NCI-H1417 (cell line): ENCODE measurements around the gene ZNF644.
"Not testable (repeated sequence)": the region's sequence is repeated elsewhere in the genome, so short reads cannot be mapped to it uniquely, and the experiment has no call there.

Experiments
- DNase-seq, 3 experiments: peaks; one replicate each; lab custom pipeline; 2025; lab: John Stamatoyannopoulos, UW

ZNF644 gene

DNA sequence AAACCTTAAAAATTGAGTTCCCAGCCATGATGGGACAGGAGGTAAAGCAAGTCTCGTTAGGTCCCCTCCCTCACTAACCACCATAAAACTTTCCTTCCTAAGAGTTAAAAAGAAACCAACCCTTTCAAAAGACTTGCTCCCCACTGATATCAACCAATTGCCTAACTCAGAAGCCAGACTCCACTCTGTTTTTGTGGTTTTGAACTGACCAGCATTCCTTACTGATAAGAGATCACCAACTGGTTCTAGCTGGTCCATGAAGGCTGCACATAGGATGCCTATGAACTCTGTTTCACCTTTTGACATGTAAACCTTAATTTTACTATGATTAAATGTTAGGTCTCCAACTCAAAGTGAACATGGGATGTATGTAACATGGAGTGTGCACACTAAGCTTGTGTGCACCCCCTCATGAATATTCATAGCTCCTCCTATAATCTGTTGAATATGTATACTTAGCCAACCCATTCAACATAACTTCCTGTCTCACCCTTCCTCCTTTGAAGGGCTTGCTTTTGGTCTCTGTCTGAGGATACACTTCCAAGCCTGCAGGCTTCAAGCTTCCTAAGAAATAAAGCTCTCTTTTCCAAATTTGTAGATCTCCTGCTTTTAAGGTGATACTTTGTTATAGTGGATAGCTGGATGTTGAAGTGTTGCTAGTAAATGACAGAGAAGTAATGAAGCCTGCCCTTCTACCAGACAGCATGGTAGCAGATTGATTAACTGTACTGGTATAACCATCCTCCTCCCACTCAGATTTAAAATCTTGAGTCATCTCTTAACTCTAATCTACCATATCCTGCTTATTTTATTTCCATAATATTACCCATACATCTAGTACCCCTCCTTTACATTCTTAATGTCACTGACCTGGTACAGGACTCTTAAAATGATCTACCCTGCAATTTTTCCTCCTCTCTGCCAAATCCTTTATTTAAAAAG is 95.6 kb downstream of the ZNF644 start:
- no peak for DNase-seq

DNA sequence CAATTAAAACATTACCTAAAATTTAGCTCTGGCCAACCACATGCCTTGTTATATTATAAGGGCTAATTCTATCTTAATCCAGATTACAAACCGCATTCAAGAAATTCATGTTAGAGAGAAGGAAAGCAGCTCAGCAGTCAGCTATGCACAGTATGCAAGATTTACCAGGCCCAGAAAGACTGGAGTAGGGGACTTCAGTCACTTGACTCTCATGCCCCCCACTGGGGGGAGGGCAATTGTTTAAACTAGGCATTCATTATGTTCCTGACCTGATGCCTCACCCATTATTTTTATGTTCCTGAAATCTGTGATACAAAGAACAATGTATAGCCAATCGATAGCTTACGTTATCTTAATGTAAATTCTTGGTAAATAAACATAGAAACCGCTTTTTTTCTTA is 96.9 kb downstream of the ZNF644 start:
- peak in 1 of 3 experiments; percentile 18 for DNase-seq

DNA sequence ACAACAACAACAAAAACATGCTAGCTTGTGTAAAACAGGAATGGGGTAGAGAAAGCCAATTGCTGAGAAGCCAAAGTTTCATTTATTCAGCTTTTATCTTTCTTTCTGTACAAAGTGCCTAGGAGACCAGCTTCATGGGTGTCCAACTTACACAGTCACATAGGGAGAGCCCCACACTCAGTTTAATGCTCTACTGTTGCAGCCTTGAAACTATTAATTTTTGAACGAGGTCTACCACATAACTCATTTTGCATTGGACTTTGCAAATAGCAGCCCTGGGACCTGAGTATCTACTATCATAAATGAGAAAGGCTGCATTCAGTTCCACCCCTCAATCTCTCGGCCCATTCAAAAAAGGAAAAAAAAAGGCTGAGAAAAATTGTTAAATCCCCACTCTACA is 98.8 kb downstream of the ZNF644 start:
- DNase-seq = no peak

DNA sequence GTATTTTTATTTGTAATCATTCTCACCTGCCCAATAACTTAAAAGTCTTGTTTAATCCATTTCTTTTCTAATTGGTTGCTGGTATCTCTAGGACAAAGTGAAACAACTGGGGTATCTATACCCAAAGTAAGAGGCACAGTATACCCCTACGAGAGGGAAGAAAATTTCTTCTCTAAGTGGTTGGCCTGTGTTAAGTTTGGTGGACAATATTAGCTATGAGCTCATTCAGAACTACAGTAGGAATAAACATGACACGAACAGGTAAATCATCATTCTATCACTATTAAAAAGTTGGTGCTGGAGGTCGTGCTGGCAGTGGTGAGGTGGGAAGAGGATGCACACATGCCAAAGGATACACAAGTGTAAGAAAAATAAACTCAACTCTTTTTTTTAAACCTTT is 99.6 kb downstream of the ZNF644 start:
- no peak for DNase-seq

DNA sequence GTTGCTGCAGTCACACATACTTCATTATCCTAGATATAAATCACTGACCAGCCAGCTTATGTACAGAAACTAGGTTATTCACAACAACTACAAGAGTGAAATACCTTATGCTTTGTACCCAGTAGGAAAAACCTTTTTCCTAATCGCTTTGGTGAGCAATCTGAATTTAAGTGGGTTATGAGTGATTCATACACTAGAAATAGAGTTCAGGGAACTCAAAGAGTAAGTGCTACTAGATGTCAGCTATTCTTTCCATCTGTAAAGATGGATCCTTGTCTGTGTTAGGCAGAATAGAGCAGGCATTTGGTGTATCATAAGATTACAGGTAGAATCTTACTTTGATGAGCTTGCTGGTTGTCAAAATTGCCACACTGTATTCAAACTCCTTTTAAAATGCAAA is 101.9 kb downstream of the ZNF644 start:
- DNase-seq = no peak

DNA sequence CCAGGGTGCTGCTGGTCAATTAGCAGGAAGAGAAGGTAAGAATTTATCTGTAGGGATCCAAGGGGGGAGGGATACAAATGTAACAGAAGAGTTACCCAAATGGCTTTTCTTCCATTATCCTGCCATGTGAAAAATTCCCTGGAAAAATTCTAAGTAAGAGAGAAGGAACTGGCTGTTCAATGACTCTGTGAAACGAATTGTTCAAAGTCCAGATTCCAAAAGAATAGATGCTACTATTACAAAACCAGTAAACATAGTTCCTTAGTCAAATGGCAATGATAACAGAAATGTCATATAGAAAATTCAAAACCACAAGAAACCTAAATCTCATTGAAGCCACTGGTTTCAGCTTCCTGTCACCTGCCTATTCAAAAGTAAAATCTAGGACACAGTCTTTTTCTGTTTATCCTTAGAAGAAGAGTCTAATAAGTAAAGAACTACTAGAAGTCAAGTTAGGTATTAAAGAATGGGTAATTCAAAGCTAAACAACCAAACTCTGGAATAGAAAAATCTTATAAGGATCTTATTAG is 102.6 kb downstream of the ZNF644 start:
- DNase-seq = no peak

DNA sequence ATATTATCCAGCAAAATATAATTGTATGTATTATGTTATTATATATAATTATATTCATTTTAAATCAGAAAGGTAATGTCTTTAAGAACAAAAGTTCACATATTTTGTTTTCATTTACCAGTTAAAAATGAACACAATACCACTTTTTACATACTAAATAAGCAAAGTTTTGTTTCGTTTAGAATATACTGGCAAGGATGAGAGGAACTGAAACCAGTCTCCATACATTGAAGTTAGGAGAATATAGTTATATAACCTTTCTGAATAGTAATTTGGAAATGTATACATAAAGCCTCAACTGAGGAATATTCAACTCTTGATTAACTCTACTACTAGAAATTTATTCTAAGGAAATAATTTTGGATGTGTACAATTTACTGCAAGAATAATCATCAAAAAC is 110.5 kb downstream of the ZNF644 start:
- no peak for DNase-seq

DNA sequence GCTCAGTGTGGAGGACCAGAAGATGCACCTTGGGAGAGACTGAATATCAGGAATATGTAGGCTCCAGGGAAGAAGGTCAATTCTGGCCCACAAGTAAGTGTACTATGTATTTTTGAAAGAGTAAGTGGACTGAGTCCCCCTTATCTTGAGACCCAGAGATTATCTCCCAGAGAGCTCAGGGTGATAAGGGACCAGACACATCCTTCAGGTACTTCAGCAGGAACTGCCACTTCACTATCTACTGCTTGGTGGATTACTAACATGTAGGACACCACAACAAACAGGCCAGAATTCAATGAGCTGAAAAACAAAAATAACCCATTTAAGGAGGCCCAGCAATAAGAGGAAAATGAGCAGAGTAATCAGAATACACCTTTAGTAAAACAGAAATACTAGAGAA is 119.2 kb downstream of the ZNF644 start:
- no peak for DNase-seq

DNA sequence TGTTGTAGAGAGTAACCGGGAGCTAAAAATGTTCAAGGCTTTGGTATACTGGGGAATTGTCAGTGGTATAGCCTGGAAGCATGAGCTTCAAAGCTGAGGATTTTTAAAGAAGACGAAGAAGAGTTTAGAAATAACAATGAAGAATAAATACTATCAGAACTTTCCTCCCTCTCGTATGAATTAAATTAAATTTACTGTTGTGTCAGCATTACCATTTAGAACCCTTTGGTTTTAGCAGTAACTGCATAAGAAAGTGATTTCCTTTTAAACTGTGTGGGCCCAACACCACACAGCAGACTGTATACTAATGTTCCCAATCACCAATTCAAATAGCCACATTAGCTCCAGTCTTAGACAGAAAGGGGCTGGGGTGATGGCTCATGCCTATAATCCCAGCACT is 122.6 kb downstream of the ZNF644 start:
- DNase-seq = no peak

DNA sequence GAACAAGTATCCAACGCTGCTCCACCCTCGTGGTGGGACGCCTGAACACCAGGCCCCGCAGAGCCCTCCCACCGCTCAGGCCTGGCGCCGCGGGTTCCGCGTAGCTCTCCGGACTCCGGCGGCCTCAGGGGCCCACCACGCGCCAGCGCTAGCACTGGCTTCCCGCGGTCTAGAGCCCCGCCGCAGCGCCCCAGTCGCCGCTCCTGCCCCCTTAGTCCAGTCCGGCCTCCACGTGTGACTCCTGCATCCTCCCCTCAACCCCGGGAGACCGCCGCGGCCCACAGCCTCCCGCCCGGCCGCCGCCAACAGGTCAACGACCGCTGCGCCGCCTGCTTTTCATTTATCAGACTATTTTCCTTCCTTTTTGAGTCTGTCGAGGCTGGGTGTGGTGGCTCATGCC is 128.2 kb downstream of the ZNF644 start:
- not testable (repeated sequence) for DNase-seq

DNA sequence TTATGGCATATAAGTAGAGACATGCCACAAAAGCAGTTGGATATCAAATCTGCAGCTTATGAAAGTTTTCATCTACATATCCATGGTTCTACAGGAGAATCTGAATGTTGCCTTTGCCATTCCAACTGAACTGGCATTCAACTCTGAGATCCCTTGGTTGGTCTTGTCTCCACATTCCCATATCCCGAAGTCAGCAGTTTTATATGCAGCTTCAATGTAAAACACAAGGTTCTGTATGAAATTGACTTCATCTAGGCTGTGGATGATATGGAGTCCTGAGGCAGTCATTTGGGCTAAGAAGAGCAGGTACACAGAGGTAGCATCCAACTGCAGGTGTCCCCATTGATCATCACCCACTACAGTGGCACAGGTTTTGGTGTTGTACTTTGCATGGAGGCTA is 129.0 kb downstream of the ZNF644 start:
- DNase-seq = not testable (repeated sequence)

DNA sequence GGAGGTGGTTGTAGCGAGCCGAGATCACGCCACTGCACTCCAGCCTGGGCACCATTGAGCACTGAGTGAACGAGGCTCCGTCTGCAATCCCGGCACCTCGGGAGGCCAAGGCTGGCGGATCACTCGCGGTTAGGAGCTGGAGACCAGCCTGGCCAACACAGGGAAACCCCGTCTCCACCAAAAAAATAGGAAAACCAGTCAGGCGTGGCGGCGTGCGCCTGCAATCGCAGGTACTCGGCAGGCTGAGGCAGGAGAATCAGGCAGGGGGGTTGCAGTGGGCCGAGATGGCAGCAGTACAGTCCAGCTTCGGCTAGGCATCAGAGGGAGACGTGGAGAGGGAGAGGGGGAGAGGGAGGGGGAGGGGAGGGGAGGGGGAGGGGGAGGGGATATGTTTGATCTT is 129.6 kb downstream of the ZNF644 start:
- not testable (repeated sequence) for DNase-seq

DNA sequence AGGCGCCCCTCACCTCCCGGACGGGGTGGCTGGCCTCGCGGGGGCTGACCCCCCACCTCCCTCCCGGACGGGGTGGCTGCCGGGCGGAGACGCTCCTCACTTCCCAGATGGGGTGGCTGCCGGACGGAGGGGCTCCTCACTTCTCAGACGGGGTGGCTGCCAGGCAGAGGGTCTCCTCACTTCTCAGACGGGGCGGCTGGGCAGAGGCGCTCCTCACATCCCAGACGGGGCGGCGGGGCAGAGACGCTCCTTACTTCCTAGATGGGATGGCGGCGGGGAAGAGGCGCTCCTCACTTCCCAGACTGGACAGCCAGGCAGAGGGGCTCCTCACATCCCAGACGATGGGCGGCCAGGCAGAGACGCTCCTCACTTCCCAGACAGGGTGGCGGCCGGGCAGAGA is 130.1 kb downstream of the ZNF644 start:
- DNase-seq = not testable (repeated sequence)

DNA sequence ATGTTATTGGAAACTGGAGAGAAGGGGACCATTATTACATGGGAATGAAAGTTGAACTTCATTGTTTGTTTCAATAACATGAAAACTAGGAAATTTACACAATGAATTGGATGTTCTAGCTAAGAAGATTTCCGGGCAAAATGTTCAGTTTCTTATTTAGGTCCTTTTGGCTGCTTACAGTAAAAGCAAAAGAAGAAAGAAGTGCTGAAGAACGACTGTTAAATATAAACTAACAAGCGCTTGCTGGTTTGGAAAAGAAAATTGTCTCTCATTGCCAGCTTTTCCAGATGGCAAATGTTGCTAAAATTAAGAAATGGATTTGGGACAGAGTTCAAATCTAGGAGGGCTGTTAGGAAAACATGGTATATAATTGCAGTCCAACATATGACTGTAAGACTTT is 139.6 kb downstream of the ZNF644 start:
- no peak for DNase-seq

DNA sequence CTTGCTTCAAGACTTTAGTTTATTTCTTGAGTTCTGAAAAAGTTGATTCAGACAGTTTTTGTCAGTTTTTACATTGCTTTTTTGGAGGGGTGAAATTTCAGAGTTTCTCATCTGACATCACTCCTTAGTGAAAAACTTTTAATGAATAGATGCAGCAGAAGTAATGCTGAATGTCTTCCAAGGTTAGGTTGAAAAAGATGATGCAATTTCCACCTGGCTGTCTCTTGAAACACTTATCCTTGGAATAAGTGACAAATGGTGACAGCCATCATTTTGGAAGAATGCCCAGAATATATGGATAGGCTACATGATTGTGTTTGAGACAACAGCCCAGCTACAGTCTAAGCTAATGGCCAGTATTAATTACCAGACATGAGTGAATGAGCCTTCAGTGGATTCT is 140.8 kb downstream of the ZNF644 start:
- peak in 1 of 3 experiments; percentile 53 for DNase-seq

DNA sequence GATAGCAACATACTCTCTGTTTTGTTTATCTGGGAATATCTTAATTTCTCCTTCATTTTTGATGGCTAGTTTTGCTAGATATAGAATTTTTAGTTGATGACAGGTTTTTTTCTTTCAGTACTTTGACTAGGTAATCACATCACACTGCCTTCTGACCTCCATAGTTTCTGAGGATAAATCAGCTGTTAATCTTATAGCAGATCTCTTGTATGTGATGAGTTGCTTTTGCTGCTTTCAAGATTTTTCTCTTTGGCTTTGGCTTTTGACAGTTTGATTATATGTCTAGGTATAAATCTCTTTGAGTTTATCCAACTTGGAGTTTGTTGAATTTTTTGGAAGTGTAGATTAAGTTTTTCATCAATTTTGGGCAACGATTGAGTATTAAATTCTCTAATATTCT is 142.6 kb downstream of the ZNF644 start:
- peak in 1 of 3 experiments; percentile 5 for DNase-seq

DNA sequence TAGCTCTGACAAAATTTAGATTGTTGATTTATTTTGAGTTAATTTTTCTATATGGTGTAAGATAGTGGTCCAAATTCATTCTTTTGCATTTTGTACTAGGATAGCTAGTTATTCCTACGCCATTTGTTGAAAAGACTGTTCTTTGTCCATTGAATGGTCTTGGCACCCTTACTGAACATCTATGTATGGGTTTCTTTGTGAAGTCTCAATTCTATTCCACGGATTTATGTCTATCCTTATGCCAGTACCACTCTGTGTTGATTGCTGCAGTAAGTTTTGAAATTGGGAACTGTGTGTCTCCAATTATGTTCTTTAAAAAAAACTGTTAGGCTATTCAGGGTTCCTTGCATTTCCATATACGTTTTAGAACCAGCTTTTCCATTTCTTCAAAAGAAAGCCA is 145.7 kb downstream of the ZNF644 start:
- no peak for DNase-seq
